H9 (cell line): ENCODE results near the gene PNPLA8. TPM values are rescaled to one million over a fixed set of nuclear protein-coding genes. Genes with fewer than 3 reads are reported as not detected.

Source experiments
- DNase-seq: peaks from one replicate; pipeline ENCODE4 v3.0.0-alpha.2; 2017
- H2AFZ ChIP-seq: one replicate; pipeline ENCODE4 v1.6.1; 2013; ENCODE audit warnings: mild to moderate bottlenecking, low read length, control low read depth, moderate library complexity
- H2AK5ac ChIP-seq: 2 replicates; pipeline ENCODE4 v1.6.1; 2013; ENCODE audit warnings: low read length, control low read depth, mixed read lengths; ENCODE audit not compliant: insufficient read length
- H2BK120ac ChIP-seq: one replicate; pipeline ENCODE4 v1.6.1; 2013; ENCODE audit warnings: low read depth, mild to moderate bottlenecking, low read length, control low read depth, inconsistent platforms; ENCODE audit not compliant: poor library complexity, severe bottlenecking
- H2BK12ac ChIP-seq: 2 replicates; pipeline ENCODE4 v1.6.1; 2013; ENCODE audit warnings: low read length, control low read depth, mixed read lengths, low read depth; ENCODE audit not compliant: insufficient read length
- H2BK15ac ChIP-seq: 2 replicates; pipeline ENCODE4 v1.6.1; 2013; ENCODE audit warnings: low read depth, low read length, control low read depth
- H2BK20ac ChIP-seq: one replicate; pipeline ENCODE4 v1.6.1; 2013; ENCODE audit warnings: low read depth, mild to moderate bottlenecking, low read length, control low read depth, inconsistent platforms; ENCODE audit not compliant: poor library complexity, severe bottlenecking
- H2BK5ac ChIP-seq: 2 replicates; pipeline ENCODE4 v1.6.1; 2013; ENCODE audit warnings: low read length, control low read depth, mixed read lengths; ENCODE audit not compliant: insufficient read length
- H3K14ac ChIP-seq: 2 replicates; pipeline ENCODE4 v1.6.1; 2013; ENCODE audit warnings: low read length, control low read depth; ENCODE audit not compliant: insufficient read depth
- H3K18ac ChIP-seq: 2 replicates; pipeline ENCODE4 v1.6.1; 2013; ENCODE audit warnings: low read depth, mild to moderate bottlenecking, mixed read lengths, low read length, control low read depth; ENCODE audit not compliant: insufficient read length
- H3K23ac ChIP-seq: 2 replicates; pipeline ENCODE4 v1.6.1; 2013; ENCODE audit warnings: low read length, control low read depth, mixed read lengths, low read depth; ENCODE audit not compliant: insufficient read length
- H3K23me2 ChIP-seq: 2 replicates; pipeline ENCODE4 v1.6.1; 2013; ENCODE audit warnings: low read depth, mild to moderate bottlenecking, mixed read lengths, low read length, control low read depth; ENCODE audit not compliant: insufficient read length, poor library complexity, severe bottlenecking
- H3K27ac ChIP-seq: 2 replicates; pipeline ENCODE4 v1.5.1; 2013; ENCODE audit warnings: low read length, control low read depth, mixed read lengths, low read depth; ENCODE audit not compliant: insufficient read length
- H3K27me3 ChIP-seq: 2 replicates; pipeline ENCODE4 v1.6.1; 2013; ENCODE audit warnings: low read length, control low read depth, inconsistent platforms; ENCODE audit not compliant: insufficient read depth
- H3K4ac ChIP-seq: 2 replicates; pipeline ENCODE4 v1.6.1; 2013; ENCODE audit warnings: low read depth, mild to moderate bottlenecking, control low read depth, inconsistent platforms, low read length, moderate library complexity
- H3K4me1 ChIP-seq: 2 replicates; pipeline ENCODE4 v1.6.1; 2013; ENCODE audit warnings: low read length, control low read depth, inconsistent platforms; ENCODE audit not compliant: insufficient read depth
- H3K4me2 ChIP-seq: 2 replicates; pipeline ENCODE4 v1.6.1; 2013; ENCODE audit warnings: low read length, control low read depth, mixed read lengths; ENCODE audit not compliant: insufficient read length, insufficient read depth
- H3K56ac ChIP-seq: 2 replicates; pipeline ENCODE4 v1.6.1; 2013; ENCODE audit warnings: low read depth, mild to moderate bottlenecking, mixed read lengths, low read length, control low read depth; ENCODE audit not compliant: insufficient read length
- H3K79me1 ChIP-seq: 2 replicates; pipeline ENCODE4 v1.6.1; 2013; ENCODE audit warnings: low read depth, mild to moderate bottlenecking, moderate library complexity, low read length, control low read depth, inconsistent platforms; ENCODE audit not compliant: insufficient read depth, poor library complexity, severe bottlenecking
- H3K79me2 ChIP-seq: 2 replicates; pipeline ENCODE4 v1.6.1; 2013; ENCODE audit warnings: low read length, control low read depth, inconsistent platforms; ENCODE audit not compliant: insufficient read depth
- H3K9ac ChIP-seq: 2 replicates; pipeline ENCODE4 v1.6.1; 2013; ENCODE audit warnings: low read length, control low read depth, mixed read lengths; ENCODE audit not compliant: insufficient read length; ENCODE audit errors: extremely low read depth
- H3K9me3 ChIP-seq: one replicate; pipeline ENCODE4 v1.6.1; 2013; ENCODE audit warnings: low read depth, low read length, inconsistent platforms; ENCODE audit not compliant: control insufficient read depth
- H3T11ph ChIP-seq: one replicate; pipeline ENCODE4 v1.6.1; 2013; ENCODE audit warnings: mild to moderate bottlenecking, low read length, control low read depth, inconsistent platforms
- H4K20me1 ChIP-seq: one replicate; pipeline ENCODE4 v1.6.1; 2013; ENCODE audit not compliant: control insufficient read depth, insufficient read length, insufficient read depth
- H4K5ac ChIP-seq: 2 replicates; pipeline ENCODE4 v1.6.1; 2013; ENCODE audit warnings: low read depth, mild to moderate bottlenecking, mixed read lengths, low read length, control low read depth; ENCODE audit not compliant: insufficient read length
- H4K8ac ChIP-seq: replicated peaks from 2 replicates; pipeline ENCODE4 v1.6.1; 2013; ENCODE audit warnings: low read length, control low read depth, mixed read lengths, low read depth; ENCODE audit not compliant: insufficient read length
- H4K91ac ChIP-seq: 2 replicates; pipeline ENCODE4 v1.6.1; 2013; ENCODE audit warnings: low read depth, mild to moderate bottlenecking, moderate library complexity, mixed read lengths, low read length, control low read depth; ENCODE audit not compliant: insufficient read length
- H3K27ac Mint-ChIP-seq, 3 experiments: 2 replicates in 2 of 3; 3 replicates in 1 of 3; pipeline ENCODE4 v1.8.0; 2020 to 2021; ENCODE audit warnings: mixed read lengths in 3 of 3, mild to moderate bottlenecking in 1 of 3, moderate library complexity in 1 of 3
- H3K27me3 Mint-ChIP-seq: 2 replicates; pipeline ENCODE4 v1.8.0; 2021; ENCODE audit warnings: low read depth, mild to moderate bottlenecking, moderate library complexity, mixed read lengths
- H3K36me3 Mint-ChIP-seq, 3 experiments: 2 replicates in 2 of 3; 3 replicates in 1 of 3; pipeline ENCODE4 v1.8.0; 2020 to 2021; ENCODE audit warnings: low read depth in 3 of 3, mixed read lengths in 3 of 3; ENCODE audit not compliant: insufficient read depth in 1 of 3
- H3K4me1 Mint-ChIP-seq, 2 experiments: 2 replicates each; pipeline ENCODE4 v1.8.0; 2020; ENCODE audit warnings: mixed read lengths in 2 of 2
- H3K4me3 Mint-ChIP-seq, 2 experiments: 2 replicates in 1 of 2; 3 replicates in 1 of 2; pipeline ENCODE4 v1.8.0; 2020 to 2021; ENCODE audit warnings: mild to moderate bottlenecking in 2 of 2, mixed read lengths in 2 of 2, moderate library complexity in 1 of 2
- H3K9me3 Mint-ChIP-seq, 2 experiments: 2 replicates in 1 of 2; 3 replicates in 1 of 2; pipeline ENCODE4 v1.8.0; 2020; ENCODE audit warnings: mild to moderate bottlenecking in 2 of 2, mixed read lengths in 2 of 2, moderate library complexity in 1 of 2
- total RNA-seq: library from RNA; stranded (reverse); gene quantifications from 2 replicates; pipeline ENCODE4 v1.2.1, GENCODE V29; 2021
- TF ChIP-seq, protein P1 (sequence below): fragments of 200-600 bp; sonication (generic); conservative IDR thresholded peaks from 3 replicates; pipeline ENCODE4 v1.8.0; 2021; ENCODE audit warnings: antibody characterized with exemption, mild to moderate bottlenecking

Gene PNPLA8
- total RNA-seq, 1 experiment from 2014 or later = 11.7 TPM

DNA sequence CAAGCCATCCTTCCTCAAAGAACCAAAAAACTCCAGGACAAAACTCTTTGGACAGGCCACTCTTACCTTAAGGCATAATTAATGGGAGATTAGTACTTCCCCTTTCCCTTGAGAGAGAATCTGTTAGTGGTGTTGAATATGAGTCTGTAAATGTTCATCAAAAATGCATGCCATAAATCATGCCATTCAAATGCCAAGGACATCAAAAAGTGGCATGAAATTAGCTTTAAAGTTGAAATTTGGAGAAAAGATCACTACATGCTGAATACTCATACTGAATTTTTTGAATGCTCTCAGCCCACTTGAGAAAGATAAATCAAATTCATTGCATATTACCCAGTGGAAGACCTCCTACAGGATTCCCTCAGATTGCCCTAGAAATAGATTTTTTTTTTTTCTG is 76.4 kb downstream of the PNPLA8 start:
- no peak overlapping the region for H4K8ac ChIP-seq
- no peak overlapping the region for H2BK12ac ChIP-seq
- Mint-ChIP-seq H3K4me1 (peaks cover 21 to 37% of the 10 kb centered on the region in 2 experiments), H3K27me3 (peaks cover 31% of the 10 kb centered on the region), H3K4me3 (no peak overlapping the region), H3K36me3 (no peaks in the 10 kb centered on the region), H3K27ac (peak overlapping the region in 2 of 3 experiments; percentile 76 to 89; a peak in 2 of 7 replicates), H3K9me3 (no peaks in the 10 kb centered on the region)
- H2BK15ac ChIP-seq = no peak overlapping the region
- H2AK5ac ChIP-seq = no peak overlapping the region
- no peak overlapping the region for H2BK120ac ChIP-seq
- H2BK5ac ChIP-seq = no peak overlapping the region
- peaks cover 4% of the 10 kb centered on the region; the same call in 1 of the 2 replicates for H3K4me1 ChIP-seq
- H3K56ac ChIP-seq = no peak overlapping the region
- H3K79me1 ChIP-seq = no peaks in the 10 kb centered on the region
- H3K18ac ChIP-seq = no peak overlapping the region
- no peak overlapping the region for H3K4me2 ChIP-seq
- DNase-seq = no peak
- no peak overlapping the region for H3K27ac ChIP-seq
- H3K79me2 ChIP-seq = no peaks in the 10 kb centered on the region
- H4K20me1 ChIP-seq = no peaks in the 10 kb centered on the region
- peaks cover 4% of the 10 kb centered on the region for H3K23me2 ChIP-seq
- H3K4ac ChIP-seq = no peak overlapping the region
- H3K27me3 ChIP-seq = peaks cover 6% of the 10 kb centered on the region; the same call in 1 of the 2 replicates
- no peak overlapping the region for H3K9ac ChIP-seq
- TF ChIP-seq, protein P1, sequence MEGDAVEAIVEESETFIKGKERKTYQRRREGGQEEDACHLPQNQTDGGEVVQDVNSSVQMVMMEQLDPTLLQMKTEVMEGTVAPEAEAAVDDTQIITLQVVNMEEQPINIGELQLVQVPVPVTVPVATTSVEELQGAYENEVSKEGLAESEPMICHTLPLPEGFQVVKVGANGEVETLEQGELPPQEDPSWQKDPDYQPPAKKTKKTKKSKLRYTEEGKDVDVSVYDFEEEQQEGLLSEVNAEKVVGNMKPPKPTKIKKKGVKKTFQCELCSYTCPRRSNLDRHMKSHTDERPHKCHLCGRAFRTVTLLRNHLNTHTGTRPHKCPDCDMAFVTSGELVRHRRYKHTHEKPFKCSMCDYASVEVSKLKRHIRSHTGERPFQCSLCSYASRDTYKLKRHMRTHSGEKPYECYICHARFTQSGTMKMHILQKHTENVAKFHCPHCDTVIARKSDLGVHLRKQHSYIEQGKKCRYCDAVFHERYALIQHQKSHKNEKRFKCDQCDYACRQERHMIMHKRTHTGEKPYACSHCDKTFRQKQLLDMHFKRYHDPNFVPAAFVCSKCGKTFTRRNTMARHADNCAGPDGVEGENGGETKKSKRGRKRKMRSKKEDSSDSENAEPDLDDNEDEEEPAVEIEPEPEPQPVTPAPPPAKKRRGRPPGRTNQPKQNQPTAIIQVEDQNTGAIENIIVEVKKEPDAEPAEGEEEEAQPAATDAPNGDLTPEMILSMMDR = no peak
- no peak overlapping the region for H3K14ac ChIP-seq
- H3K9me3 ChIP-seq = no peaks in the 10 kb centered on the region
- no peak overlapping the region for H4K91ac ChIP-seq
- no peak overlapping the region for H4K5ac ChIP-seq
- no peak overlapping the region for H2AFZ ChIP-seq
- H2BK20ac ChIP-seq = no peak overlapping the region
- no peak overlapping the region for H3T11ph ChIP-seq
- H3K23ac ChIP-seq = no peak overlapping the region
